NCI-H226 (cell line): ENCODE results near the gene OBSCN.

Experiments
- DNase-seq: peaks from one replicate; pipeline ENCODE4 v3.0.0-alpha.2; 2015

OBSCN gene

GRCh38 chr1:228329887-228330286, 122.0 kb downstream of the OBSCN start:
- no peak for DNase-seq

- no peak for DNase-seq
Measured at GRCh38 chr1:228332797-228333738, 125.2 kb downstream of the OBSCN start.

- DNase-seq, result no peak
Measured at GRCh38 chr1:228333739-228334115, 125.9 kb downstream of the OBSCN start.

- DNase-seq, result no peak
Measured at GRCh38 chr1:228334226-228334935, 126.5 kb downstream of the OBSCN start.

GRCh38 chr1:228334954-228335353, 127.1 kb downstream of the OBSCN start:
- DNase-seq, result no peak

DNA sequence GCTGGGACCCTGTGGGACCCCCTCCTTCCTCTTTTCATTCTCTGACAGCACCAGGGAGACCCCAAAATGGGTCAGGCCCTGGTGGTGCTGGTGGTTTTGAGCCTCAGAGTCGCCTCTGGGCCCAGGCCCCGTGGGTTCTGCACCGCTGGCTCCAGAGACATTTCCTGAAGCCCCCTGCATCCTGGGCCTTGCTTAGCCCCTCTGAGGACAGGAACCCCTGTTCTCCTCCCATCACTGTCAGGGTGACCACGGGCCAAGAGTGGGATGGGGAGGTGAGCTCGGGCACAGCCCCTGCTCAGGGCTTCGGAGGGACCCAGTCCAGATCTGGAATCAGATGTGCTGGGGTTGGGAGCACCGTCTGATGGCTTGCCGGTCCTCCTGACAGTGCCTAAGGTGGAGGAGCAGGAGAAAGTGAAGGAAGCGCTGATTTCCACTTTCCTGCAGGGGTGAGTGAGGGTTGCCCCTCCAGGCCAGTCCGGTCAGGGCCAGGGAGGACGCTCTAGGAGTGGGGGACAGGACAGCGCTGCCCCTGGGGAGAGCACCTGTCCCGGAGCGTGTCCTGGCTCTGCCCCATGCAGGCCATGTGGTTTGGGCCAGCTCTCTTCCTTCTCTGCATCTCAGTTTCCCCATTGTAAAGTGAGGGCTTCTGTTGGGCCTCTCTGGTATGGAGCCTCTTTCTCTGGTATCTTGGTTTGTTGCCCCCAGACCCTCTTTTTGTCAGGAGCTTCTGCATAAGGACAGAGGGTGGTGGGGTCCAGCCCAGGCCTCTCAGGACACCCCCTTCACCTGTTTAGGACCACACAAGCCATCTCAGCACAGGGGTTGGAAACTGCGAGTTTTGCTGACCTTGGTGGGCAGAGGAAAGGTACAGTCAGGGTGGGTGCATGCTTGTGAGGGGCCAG, 127.8 kb downstream of the OBSCN start:
- no peak for DNase-seq

DNA sequence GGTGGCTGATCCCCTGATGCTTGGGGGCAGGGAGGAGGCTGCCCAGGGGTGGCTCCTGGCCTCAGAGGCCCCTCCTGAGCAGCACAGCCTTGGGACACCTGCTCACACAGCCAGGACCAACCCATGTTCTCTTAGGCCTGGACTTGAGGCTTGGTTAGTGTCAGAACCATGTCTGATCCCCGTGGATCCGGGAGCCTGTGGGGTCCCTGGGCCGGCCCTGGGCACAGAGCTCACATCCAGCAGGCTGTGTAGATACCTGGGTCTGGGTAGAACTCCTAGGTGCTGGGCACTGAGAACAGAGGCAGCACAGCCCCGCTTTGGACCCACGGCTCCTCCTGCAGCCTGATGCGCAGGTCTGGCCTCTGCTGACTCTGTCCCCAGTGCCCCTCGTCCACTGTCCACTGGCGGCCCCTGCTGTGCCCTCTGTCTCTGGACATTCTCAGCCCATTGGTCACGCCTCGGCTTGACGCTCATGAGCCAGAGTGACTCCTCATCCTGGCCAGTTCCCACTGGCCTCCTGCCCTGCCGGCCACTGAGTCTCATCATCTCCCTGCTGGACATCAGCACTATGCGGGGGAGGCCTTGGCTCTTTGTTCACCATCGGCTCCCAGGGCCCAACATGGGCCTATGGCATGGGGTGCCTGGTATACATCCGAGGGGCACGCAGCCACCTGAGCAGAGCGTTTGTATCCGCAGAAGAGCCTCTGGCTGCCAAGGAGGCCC, 128.6 kb downstream of the OBSCN start:
- DNase-seq, result no peak

DNA sequence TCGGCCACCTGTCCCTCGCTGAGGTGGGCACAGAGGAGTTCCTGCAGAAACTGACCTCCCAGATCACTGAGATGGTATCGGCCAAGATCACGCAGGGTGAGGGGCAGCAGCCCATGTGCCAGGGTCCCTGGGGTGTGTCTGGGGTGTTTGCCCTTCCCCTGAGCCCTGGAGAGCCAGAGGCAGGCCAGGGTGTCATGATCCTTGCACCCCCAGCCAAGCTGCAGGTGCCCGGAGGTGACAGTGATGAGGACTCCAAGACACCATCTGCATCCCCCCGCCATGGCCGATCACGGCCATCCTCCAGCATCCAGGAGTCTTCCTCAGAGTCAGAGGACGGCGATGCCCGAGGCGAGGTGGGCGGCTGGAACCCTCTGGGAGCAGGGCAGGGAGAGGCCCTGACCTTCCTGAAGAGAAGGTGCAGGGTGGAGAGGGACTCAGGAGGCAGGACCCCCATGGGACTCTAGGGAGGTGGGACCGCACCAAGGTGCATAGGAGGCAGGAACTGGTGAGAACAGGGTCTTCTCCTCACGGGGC, 129.3 kb downstream of the OBSCN start:
- DNase-seq, result no peak

- no peak for DNase-seq
Measured at GRCh38 chr1:228337711-228338520, 130.1 kb downstream of the OBSCN start.

DNA sequence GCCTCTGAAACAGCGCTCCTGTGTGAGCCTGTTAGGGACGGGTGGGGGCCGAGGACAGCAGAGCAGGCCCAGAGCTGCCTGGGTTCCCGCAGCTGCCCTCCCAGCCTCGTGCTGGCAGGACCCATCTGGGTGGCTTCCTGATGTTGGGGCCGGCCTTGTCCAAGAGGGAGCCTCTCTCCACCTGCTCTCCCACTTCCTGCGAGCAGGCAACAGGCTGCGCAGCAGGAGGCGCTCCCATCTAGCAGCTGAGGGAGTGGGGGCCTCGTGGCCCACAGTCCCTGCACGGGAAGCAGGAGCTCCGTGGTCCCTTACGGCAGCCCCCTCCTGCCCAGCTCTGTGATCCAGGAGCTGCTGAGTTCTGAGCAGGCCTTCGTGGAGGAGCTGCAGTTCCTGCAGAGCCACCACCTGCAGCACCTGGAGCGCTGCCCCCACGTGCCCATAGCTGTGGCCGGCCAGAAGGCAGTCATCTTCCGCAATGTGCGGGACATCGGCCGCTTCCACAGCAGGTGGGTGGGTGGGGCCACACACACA, 130.7 kb downstream of the OBSCN start:
- DNase-seq, result no peak

DNA sequence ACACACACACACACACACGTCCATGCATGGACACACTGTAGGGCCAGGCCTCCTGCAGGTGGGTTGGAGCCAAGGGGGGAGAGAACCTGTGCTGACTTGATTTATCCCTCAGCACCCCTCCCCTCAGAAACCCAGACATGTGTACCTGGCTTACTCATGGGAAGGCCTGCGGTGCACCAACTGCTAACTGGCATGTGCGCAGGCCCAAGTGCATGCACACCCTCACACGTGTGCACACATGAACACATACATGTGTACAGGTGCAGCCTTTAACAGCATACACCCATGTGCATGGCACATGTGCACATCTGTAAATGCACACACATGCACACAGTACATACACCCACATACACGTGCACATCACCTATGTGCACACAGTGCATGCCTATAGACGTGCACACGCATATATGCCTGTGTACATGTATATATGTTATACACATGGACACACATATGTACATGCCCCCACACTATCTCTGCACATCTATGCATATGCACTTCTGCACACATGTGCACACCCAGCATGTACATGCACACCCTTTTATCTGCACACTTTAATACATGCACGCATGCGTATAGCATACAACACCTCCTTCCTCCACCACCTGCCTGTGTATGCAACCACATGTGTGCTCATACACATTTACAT, 131.3 kb downstream of the OBSCN start:
- DNase-seq, result no peak

- no peak for DNase-seq
Measured at GRCh38 chr1:228339766-228340685, 132.2 kb downstream of the OBSCN start.

DNA sequence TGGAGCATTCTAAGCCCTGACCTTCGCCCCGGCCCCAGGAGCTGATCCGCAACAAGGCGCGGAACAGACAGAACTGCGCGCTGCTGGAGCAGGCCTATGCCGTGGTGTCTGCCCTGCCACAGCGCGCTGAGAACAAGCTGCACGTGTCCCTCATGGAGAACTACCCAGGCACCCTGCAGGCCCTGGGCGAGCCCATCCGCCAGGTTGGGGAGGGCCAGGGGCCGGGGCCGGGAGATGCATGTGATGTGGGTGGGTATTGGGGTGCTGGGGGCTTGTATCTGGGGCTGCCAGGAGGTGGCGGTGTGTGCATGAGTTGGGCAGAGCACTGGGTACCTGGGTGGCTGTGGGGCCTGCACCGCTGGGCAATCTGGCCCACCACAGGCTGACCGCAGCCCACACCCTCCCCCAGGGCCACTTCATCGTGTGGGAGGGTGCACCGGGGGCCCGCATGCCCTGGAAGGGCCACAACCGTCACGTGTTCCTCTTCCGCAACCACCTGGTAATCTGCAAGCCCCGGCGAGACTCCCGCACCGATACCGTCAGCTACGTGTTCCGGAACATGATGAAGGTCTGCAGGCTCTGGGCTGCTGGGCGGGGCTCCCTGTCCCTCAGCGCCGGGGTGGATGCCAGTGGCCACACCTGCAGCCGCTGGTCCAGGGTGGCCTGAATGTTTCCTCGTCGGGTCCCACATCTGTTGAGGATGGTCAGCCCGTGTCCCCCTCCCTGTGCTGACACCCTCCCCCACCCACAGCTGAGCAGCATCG, 133.0 kb downstream of the OBSCN start:
- DNase-seq, result no peak

GRCh38 chr1:228341450-228341813, 133.6 kb downstream of the OBSCN start:
- no peak for DNase-seq

DNA sequence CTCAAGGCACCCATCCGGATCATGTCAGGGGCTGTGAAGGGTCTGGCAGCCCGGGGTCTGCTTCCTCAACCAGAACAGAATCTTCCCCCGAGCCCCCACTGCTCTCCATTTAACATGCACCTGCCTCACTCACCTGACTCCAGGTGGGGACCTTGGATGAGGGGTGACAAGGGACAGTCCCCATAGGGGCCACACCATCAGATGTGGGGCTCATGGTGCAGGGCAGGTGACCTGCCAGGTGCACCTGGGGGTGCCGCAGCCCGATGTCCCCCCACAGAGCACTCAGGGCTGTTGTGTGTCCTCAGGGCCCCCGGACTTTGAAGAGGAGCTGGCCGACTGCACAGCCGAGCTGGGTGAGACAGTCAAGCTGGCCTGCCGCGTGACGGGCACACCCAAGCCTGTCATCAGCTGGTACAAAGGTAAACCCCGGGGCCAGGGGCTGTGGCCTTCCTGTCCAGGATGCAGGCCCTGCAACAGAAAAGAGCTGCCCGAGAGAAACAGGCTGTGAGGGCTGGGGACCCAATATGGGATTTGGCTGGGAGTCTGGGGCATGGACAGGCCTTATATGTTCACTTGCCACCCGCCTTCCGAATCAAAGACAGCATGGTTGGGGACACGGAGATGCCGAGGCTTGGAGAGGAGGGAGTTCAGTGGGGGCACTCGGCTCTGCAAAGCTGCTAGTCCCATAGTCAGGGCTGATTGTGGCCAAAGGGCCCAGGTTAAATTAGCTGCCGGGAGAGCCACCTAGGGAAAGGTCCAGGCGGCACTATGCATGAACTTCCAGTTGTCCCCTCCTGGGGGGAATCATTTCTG, 134.2 kb downstream of the OBSCN start:
- DNase-seq, result no peak

- no peak for DNase-seq
Measured at GRCh38 chr1:228342627-228343190, 134.9 kb downstream of the OBSCN start.

- DNase-seq, result no peak
Measured at GRCh38 chr1:228343191-228343661, 135.4 kb downstream of the OBSCN start.
